ENCODE results near the gene TSPEAR.

TSPEAR gene

GRCh38 chr21:44524414-44525371 is 186.7 kb downstream of the TSPEAR start:
- no peak for DNase-seq

- no peak for DNase-seq
Measured at GRCh38 chr21:44523567-44524413, 187.6 kb downstream of the TSPEAR start.

- no peak for DNase-seq
Measured at GRCh38 chr21:44522753-44523204, 188.6 kb downstream of the TSPEAR start.

GRCh38 chr21:44521928-44522752 is 189.2 kb downstream of the TSPEAR start:
- no peak for DNase-seq

GRCh38 chr21:44521301-44521927 is 190.0 kb downstream of the TSPEAR start:
- DNase-seq: no peak

- no peak for DNase-seq
Measured at GRCh38 chr21:44520326-44521300, 190.8 kb downstream of the TSPEAR start.

- DNase-seq: no peak
Measured at GRCh38 chr21:44519346-44520325, 191.7 kb downstream of the TSPEAR start.

GRCh38 chr21:44518686-44519085 is 192.7 kb downstream of the TSPEAR start:
- DNase-seq: no peak

- no peak for DNase-seq
Measured at GRCh38 chr21:44517175-44517899, 194.0 kb downstream of the TSPEAR start.

GRCh38 chr21:44516828-44517174 is 194.6 kb downstream of the TSPEAR start:
- DNase-seq: no peak

- DNase-seq: no peak
Measured at GRCh38 chr21:44516342-44516741, 195.0 kb downstream of the TSPEAR start.

GRCh38 chr21:44515359-44516165 is 195.8 kb downstream of the TSPEAR start:
- DNase-seq: no peak

GRCh38 chr21:44514746-44515358 is 196.5 kb downstream of the TSPEAR start:
- DNase-seq: no peak

GRCh38 chr21:44514218-44514520 is 197.2 kb downstream of the TSPEAR start:
- DNase-seq: no peak

- no peak for DNase-seq
Measured at GRCh38 chr21:44513389-44514217, 197.8 kb downstream of the TSPEAR start.

GRCh38 chr21:44512496-44513388 is 198.6 kb downstream of the TSPEAR start:
- DNase-seq: no peak

Measured in CD4-positive, alpha-beta T cell treated with Interleukin-17A for 4 hours (primary cell).